ENCODE measurements around the gene CPEB4.

CPEB4 gene

GRCh38 chr5:173885475-173886010 lies 2.6 kb upstream of the CPEB4 start:
- no peak for DNase-seq (ENCODE audit: low read depth)

- DNase-seq (ENCODE audit: low read depth): no peak
These were observed 2.0 kb upstream of the CPEB4 start for GRCh38 chr5:173886150-173886549.

GRCh38 chr5:173888473-173889131 lies 453 bp downstream of the CPEB4 start:
- DNase-seq (ENCODE audit: low read depth): no peak

DNA sequence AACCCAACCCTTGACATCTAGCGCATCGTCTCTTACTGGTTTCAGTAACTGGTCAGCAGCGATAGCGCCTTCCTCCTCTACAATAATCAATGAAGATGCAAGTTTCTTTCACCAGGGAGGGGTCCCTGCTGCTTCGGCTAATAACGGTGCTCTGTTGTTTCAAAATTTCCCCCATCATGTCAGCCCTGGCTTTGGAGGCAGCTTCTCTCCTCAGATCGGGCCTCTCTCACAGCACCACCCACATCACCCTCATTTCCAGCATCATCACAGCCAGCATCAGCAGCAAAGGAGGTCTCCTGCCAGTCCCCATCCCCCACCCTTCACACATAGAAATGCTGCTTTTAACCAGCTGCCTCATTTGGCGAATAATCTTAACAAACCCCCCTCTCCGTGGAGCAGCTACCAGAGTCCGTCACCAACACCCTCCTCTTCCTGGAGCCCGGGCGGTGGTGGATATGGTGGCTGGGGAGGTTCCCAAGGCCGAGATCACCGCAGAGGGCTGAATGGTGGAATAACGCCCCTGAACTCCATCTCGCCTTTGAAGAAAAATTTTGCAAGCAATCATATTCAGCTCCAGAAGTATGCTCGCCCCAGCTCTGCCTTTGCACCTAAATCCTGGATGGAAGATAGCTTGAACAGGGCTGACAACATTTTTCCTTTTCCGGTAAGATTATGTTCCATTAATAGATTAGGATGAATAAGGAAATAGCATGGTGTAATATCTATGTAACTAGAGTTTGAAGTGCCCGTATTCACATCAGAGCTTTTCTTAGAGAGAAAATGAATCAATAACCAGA lies 2.2 kb downstream of the CPEB4 start:
- DNase-seq (ENCODE audit: low read depth): no peak

- no peak for DNase-seq (ENCODE audit: low read depth)
These were observed 3.4 kb downstream of the CPEB4 start for GRCh38 chr5:173891308-173892116.

DNA sequence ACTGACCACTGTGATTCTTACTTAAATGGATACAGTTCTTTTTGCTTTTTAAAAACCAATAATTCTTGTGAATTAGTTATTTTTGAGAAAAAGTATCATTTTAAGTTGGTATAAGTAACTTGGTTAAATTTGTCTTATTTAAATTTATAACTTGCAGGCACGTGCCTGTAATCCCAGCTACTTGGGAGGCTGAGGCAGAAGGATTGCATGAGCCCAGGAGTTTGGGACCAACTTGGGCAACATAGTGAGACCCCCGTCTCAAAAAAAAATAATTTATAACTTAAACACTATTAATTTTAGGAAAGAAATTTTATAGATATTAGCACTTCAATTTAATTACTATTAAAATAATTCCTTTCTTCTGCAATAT lies 5.0 kb downstream of the CPEB4 start:
- no peak for DNase-seq (ENCODE audit: low read depth)

DNA sequence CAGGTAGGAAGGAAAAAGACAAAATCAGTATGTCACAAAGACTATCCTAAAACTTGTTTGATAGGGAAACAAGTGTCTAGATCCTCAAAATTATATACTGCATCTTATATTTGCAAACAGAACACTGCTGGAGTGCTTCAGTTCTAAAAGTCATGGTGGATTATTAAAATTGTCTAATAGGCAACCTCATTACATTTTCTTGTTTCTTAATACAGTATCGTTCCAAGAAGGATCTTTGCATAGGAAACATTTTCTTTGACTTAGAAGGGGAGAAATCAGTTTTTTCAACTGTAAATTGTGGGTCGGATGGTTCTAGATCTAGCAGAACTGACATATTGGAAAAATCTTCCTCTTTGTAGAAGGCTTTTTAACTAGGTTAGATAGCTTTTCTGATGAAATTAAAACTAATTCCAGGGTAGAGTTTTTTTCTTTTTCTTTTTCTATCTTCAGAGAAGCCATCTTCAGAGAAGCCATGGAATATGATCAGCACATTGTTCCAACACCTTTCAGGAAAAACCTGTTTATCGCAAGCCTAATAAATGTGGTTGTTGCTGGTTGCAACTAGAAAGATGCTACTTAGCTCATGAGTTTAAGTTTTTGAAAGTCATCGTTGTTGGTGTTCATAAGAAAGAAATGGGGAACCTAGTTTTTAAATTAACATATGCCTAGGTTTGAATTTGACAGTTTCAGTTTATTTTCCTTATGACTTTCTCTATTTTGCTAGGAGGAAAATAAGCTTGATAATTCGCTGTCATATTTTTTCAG lies 7.4 kb downstream of the CPEB4 start:
- DNase-seq (ENCODE audit: low read depth): no peak

GRCh38 chr5:173896631-173897030 lies 8.5 kb downstream of the CPEB4 start:
- DNase-seq (ENCODE audit: low read depth): no peak

DNA sequence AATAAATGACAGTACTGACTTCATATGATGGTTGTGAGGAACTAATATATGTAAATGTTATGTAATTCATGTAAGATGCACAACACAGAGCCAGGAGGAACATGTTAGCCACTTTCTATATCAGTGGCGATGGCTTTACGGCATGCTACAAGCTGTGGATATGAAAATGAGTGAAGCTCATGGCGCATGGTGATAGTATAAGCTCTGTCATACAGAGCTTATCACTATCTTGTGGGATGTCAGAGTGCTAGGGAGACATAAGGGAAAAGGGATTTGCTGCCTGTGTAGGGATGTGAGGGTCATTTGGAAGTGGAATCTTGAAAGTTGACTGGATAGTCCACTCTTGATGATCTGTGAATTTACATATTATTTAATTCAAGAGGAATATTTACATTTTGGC lies 13.6 kb downstream of the CPEB4 start:
- DNase-seq (ENCODE audit: low read depth): no peak

- DNase-seq (ENCODE audit: low read depth): no peak
These were observed 14.2 kb downstream of the CPEB4 start for GRCh38 chr5:173902334-173902733.

GRCh38 chr5:173902743-173903142 lies 14.6 kb downstream of the CPEB4 start:
- DNase-seq (ENCODE audit: low read depth): no peak

DNA sequence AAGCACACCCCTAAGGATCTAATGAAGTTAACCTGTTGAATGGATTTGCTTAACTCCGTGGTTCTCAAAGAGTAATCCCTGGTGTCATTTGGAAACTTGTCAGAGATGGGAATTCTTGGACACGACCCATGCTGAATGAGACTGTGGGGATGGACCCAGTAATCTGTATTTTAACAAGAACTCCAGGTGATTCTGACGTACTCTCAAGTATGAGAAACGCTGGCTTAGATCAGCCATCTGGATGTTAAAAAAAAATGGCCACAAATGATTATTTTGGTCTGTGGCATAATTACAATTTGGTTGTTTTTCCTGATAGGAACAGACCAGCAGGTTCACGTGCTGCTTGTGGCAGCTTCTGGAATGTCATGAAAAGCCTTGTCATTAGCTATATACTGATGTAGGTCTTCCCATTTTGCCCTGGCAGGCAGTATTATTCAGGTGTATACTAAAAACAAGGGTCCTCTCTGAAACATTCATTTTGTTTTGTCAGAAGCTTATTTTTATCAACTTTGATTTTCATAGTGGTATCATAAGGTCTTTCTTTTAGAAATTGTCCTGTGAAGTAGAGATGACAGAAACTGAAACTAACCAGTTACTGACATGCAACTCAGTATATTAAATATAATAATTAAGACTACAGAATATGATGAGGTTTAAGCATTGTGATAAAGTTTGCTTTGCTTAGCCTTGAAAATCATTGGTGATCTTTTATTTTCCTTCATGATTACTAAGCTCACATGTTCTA lies 15.4 kb downstream of the CPEB4 start:
- DNase-seq (ENCODE audit: low read depth): no peak

DNA sequence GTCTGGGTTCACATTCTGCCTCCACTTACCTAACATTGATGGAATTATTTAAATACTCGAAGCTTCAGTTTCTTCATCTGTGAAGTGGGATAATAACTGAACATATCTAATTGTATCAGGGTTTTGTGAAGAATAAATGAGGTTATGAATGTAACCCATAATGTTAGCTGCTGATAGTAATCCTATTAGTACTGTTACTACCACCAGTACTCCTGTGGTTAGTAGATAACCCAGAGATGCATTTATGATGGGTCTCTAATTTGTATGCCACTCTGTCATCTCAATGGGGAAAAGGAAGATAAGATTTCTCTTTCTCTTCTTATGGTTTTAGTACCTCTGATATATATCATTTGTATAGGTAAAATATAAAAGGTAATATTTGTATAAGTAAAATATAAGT lies 16.0 kb downstream of the CPEB4 start:
- DNase-seq (ENCODE audit: low read depth): no peak

- DNase-seq (ENCODE audit: low read depth): no peak
These were observed 19.1 kb downstream of the CPEB4 start for GRCh38 chr5:173907284-173907683.

DNA sequence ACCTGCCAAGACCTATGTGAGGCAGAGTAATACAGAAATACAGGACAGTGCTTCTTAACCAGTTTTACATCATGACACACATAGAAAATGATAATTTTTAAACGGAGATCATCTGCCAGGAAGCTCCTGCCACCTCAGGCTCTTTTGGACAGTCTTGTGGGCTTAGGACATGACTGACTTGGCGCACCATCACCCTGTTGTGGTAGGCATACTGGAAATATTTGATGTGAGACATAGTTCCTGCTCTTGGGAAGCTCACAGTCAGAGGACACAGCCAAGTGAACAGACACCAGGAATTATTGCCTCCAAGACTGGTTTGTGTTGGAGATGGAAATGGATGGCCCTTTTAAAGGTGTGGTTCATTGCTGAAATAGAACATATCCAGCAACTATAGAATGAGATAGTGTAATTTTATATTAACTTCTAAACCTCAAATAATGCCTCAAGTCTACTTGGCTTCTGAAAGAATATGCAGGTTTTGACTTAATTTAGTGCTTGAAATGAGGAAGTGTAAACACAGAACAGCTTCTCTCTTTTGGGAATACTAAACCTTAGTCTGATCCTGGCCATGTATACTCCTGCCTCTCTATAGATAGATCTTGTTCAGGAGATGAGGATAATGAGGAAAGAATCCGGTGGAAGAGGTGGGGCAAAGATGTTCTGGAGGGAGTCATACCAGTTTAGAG lies 19.7 kb downstream of the CPEB4 start:
- no peak for DNase-seq (ENCODE audit: low read depth)

GRCh38 chr5:173909199-173909598 lies 21.1 kb downstream of the CPEB4 start:
- DNase-seq (ENCODE audit: low read depth): no peak

GRCh38 chr5:173910215-173910614 lies 22.1 kb downstream of the CPEB4 start:
- no peak for DNase-seq (ENCODE audit: low read depth)

DNA sequence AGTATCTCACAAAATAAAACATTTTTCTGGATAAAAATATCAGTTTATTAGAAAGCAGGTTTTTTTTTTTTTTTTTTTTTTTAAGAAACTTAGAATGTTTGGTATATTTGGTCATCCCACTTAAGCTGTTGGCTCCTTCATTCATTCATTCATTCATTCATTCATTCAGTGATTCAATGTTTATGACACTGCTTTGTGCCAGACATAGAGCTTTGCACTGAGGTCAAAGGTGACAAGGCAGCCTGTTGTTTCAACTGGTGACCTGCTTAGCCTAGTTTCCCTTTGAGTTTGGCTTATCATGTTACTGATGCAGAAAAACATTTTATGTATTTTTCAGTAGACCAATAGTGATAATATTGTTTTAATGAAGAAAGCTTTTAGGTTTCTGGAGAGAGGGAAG lies 23.5 kb downstream of the CPEB4 start:
- DNase-seq (ENCODE audit: low read depth): no peak

DNA sequence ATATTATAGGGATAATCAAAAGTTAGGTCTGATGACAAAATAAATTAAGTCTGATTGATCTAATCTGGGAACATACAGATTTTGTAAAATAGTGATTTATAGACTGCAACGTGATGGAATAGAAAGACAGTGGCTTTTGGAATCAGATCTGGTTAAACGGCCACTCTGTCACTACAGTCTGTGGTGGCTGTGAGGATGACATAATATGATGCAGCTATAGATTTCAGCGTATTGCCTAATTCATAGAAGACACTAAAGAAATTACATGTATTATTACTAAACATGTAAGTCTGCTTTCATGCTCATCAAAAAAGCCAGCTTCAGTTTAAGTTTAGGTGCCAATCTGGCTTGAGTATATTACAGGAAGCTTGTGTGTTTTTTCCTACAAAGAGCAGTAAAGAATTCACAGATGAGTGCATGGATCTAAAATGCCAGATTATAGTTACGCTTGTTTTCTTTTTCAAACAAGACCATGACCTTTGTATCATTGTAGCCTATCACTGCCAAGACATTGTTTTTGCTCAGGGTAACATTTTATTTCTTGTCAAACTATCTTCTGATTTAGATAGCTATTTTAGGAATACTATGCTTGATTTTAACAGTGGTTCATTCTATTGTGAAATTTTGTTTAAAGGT lies 25.7 kb downstream of the CPEB4 start:
- no peak for DNase-seq (ENCODE audit: low read depth)
